Activated T-cell treated with anti-CD3 and anti-CD28 coated beads, Interleukin-2, amount 50 U/mL, for 4 hours (primary cell): ENCODE measurements around the gene TNFRSF9. TPM values are rescaled to one million over a fixed set of nuclear protein-coding genes. Genes with fewer than 3 reads are reported as not detected.
A peak's percentile ranks its signal among the peaks of the same experiment; 100 is the strongest.
"Not testable (repeated sequence)": the region's sequence is repeated elsewhere in the genome, so short reads cannot be mapped to it uniquely, and the experiment has no call there.

Experiments used
- ATAC-seq, 2 donors: fragments of 200-7000 bp; cut with Tn5 transposase; one replicate each; pipeline ENCODE4 v1.10.0; 2021
- DNase-seq: peaks from one replicate; pipeline ENCODE4 v3.0.0-alpha.2; 2020
- H3K27me3 Mint-ChIP-seq: one replicate; pipeline ENCODE4 v1.8.0; 2021; ENCODE audit warnings: low read depth, mixed read lengths
- H3K36me3 Mint-ChIP-seq: one replicate; pipeline ENCODE4 v1.8.0; 2022; ENCODE audit warnings: mixed read lengths; ENCODE audit not compliant: insufficient read depth
- H3K4me1 Mint-ChIP-seq: one replicate; pipeline ENCODE4 v1.8.0; 2021; ENCODE audit warnings: low read depth, mixed read lengths
- H3K4me3 Mint-ChIP-seq: one replicate; pipeline ENCODE4 v1.8.0; 2021; ENCODE audit warnings: mild to moderate bottlenecking, moderate library complexity, mixed read lengths
- H3K9me3 Mint-ChIP-seq: one replicate; pipeline ENCODE4 v1.8.0; 2021; ENCODE audit warnings: mixed read lengths
- total RNA-seq, 3 donors: library from RNA; stranded (reverse); gene quantifications; one replicate each; pipeline ENCODE4 v1.2.1, GENCODE V29; 2021

The TNFRSF9 gene
- total RNA-seq, 3 donors from 2014 or later: 103 to 119 (median 113) TPM

- no peak for DNase-seq
- Mint-ChIP-seq H3K4me3 (no peak overlapping the region), H3K9me3 (no peaks in the 10 kb centered on the region), H3K4me1 (peaks cover 41% of the 10 kb centered on the region), H3K27me3 (no peaks in the 10 kb centered on the region), H3K36me3 (peaks cover 52% of the 10 kb centered on the region)
- ATAC-seq: no peak
These were observed 26.6 kb upstream of the TNFRSF9 start for GRCh38 chr1:7967196-7967595.

GRCh38 chr1:7964476-7964875 lies 23.8 kb upstream of the TNFRSF9 start:
- ATAC-seq (no peak), DNase-seq (no peak)
- Mint-ChIP-seq H3K27me3 (no peaks in the 10 kb centered on the region), H3K36me3 (peaks cover 43% of the 10 kb centered on the region), H3K4me3 (peak overlapping the region; percentile 99), H3K9me3 (no peaks in the 10 kb centered on the region), H3K4me1 (peaks cover 51% of the 10 kb centered on the region)

GRCh38 chr1:7963841-7964240 lies 23.2 kb upstream of the TNFRSF9 start:
- H3K27me3 Mint-ChIP-seq, H3K9me3 Mint-ChIP-seq, DNase-seq, ATAC-seq: not testable (repeated sequence)
- H3K4me3 Mint-ChIP-seq: peak overlapping the region; percentile 99
- H3K4me1 Mint-ChIP-seq: peaks cover 54% of the 10 kb centered on the region
- peaks cover 39% of the 10 kb centered on the region for H3K36me3 Mint-ChIP-seq

GRCh38 chr1:7963378-7963730 lies 22.7 kb upstream of the TNFRSF9 start:
- H3K27me3 Mint-ChIP-seq, ATAC-seq, H3K9me3 Mint-ChIP-seq, DNase-seq: not testable (repeated sequence)
- H3K36me3 Mint-ChIP-seq: peaks cover 38% of the 10 kb centered on the region
- H3K4me1 Mint-ChIP-seq: peaks cover 54% of the 10 kb centered on the region
- peak overlapping the region; percentile 99 for H3K4me3 Mint-ChIP-seq

- H3K9me3 Mint-ChIP-seq: no peaks in the 10 kb centered on the region
- no peaks in the 10 kb centered on the region for H3K27me3 Mint-ChIP-seq
- peaks cover 38% of the 10 kb centered on the region for H3K36me3 Mint-ChIP-seq
- ATAC-seq (no peak), DNase-seq (no peak)
- peak overlapping the region; percentile 99 for H3K4me3 Mint-ChIP-seq
- H3K4me1 Mint-ChIP-seq: peaks cover 54% of the 10 kb centered on the region
These were observed 22.2 kb upstream of the TNFRSF9 start for GRCh38 chr1:7962636-7963377.

GRCh38 chr1:7962014-7962335 lies 21.3 kb upstream of the TNFRSF9 start:
- peak overlapping the region; percentile 99 for H3K4me3 Mint-ChIP-seq
- peaks cover 53% of the 10 kb centered on the region for H3K4me1 Mint-ChIP-seq
- H3K36me3 Mint-ChIP-seq: peaks cover 33% of the 10 kb centered on the region
- H3K9me3 Mint-ChIP-seq: no peaks in the 10 kb centered on the region
- ATAC-seq (peak; percentile 38 to 51), DNase-seq (no peak)
- H3K27me3 Mint-ChIP-seq: no peaks in the 10 kb centered on the region

GRCh38 chr1:7961216-7962013 lies 20.8 kb upstream of the TNFRSF9 start, which contains the start of gene PARK7:
Gene PARK7, plus strand, starts transcription at chr1:7961711. Its CDS starts 1,075 bp downstream, at chr1:7962786.
- peaks cover 29% of the 10 kb centered on the region for H3K36me3 Mint-ChIP-seq
- H3K27me3 Mint-ChIP-seq: no peaks in the 10 kb centered on the region
- peak; percentile 99 for DNase-seq

GRCh38 chr1:7960867-7961215 lies 20.2 kb upstream of the TNFRSF9 start:
- ATAC-seq: peak in 1 of 2 donors; percentile 19
- no peak for DNase-seq
- H3K9me3 Mint-ChIP-seq: no peaks in the 10 kb centered on the region
- H3K27me3 Mint-ChIP-seq: no peaks in the 10 kb centered on the region
- peaks cover 54% of the 10 kb centered on the region for H3K4me1 Mint-ChIP-seq
- peaks cover 25% of the 10 kb centered on the region for H3K36me3 Mint-ChIP-seq
- H3K4me3 Mint-ChIP-seq: peak overlapping the region; percentile 99

More at GRCh38 chr1:7961216-7962013, 20.8 kb upstream of the TNFRSF9 start, which contains the start of gene PARK7:
- Mint-ChIP-seq H3K4me3 (peak within 1 kb of the TSS; percentile 99), H3K4me1 (peaks cover 53% of the 10 kb centered on the region), H3K9me3 (no peaks in the 10 kb centered on the region)
- ATAC-seq: peak; percentile 96 to 98

GRCh38 chr1:7960165-7960564 lies 19.5 kb upstream of the TNFRSF9 start:
- no peak for DNase-seq

GRCh38 chr1:7956218-7957032 lies 15.8 kb upstream of the TNFRSF9 start:
- DNase-seq (no peak), ATAC-seq (no peak)
- no peaks in the 10 kb centered on the region for H3K36me3 Mint-ChIP-seq
- H3K9me3 Mint-ChIP-seq: no peaks in the 10 kb centered on the region
- H3K4me1 Mint-ChIP-seq: peaks cover 47% of the 10 kb centered on the region
- peak overlapping the region; percentile 58 for H3K4me3 Mint-ChIP-seq
- H3K27me3 Mint-ChIP-seq: no peaks in the 10 kb centered on the region

More at GRCh38 chr1:7960165-7960564, 19.5 kb upstream of the TNFRSF9 start:
- peaks cover 20% of the 10 kb centered on the region for H3K36me3 Mint-ChIP-seq
- no peak for ATAC-seq
- H3K4me1 Mint-ChIP-seq: peaks cover 54% of the 10 kb centered on the region
- H3K4me3 Mint-ChIP-seq: peak overlapping the region; percentile 99
- H3K9me3 Mint-ChIP-seq: no peaks in the 10 kb centered on the region
- H3K27me3 Mint-ChIP-seq: no peaks in the 10 kb centered on the region

GRCh38 chr1:7954683-7955082 lies 14.0 kb upstream of the TNFRSF9 start:
- peak overlapping the region; percentile 87 for H3K4me3 Mint-ChIP-seq
- H3K27me3 Mint-ChIP-seq: no peaks in the 10 kb centered on the region
- no peaks in the 10 kb centered on the region for H3K9me3 Mint-ChIP-seq
- DNase-seq (no peak), ATAC-seq (no peak)
- no peaks in the 10 kb centered on the region for H3K36me3 Mint-ChIP-seq
- peaks cover 49% of the 10 kb centered on the region for H3K4me1 Mint-ChIP-seq

GRCh38 chr1:7953850-7954609 lies 13.4 kb upstream of the TNFRSF9 start:
- DNase-seq (peak; percentile 89), ATAC-seq (peak; percentile 83 to 84)
- Mint-ChIP-seq H3K4me3 (peak overlapping the region; percentile 87), H3K9me3 (no peaks in the 10 kb centered on the region), H3K36me3 (no peaks in the 10 kb centered on the region), H3K4me1 (peaks cover 52% of the 10 kb centered on the region), H3K27me3 (no peaks in the 10 kb centered on the region)

GRCh38 chr1:7952791-7953190 lies 12.2 kb upstream of the TNFRSF9 start:
- not testable (repeated sequence) for H3K9me3 Mint-ChIP-seq, H3K27me3 Mint-ChIP-seq
- H3K4me1 Mint-ChIP-seq: peaks cover 60% of the 10 kb centered on the region

More at GRCh38 chr1:7952791-7953190, 12.2 kb upstream of the TNFRSF9 start:
- ATAC-seq, DNase-seq, H3K4me3 Mint-ChIP-seq, H3K36me3 Mint-ChIP-seq: not testable (repeated sequence)
